Esophagus squamous epithelium (tissue), 5 donors: ENCODE measurements around the gene C2. TPM values are rescaled to one million over a fixed set of nuclear protein-coding genes. Genes with fewer than 3 reads are reported as not detected.

ENCODE experiments used
- DNase-seq: peaks from one replicate; lab custom pipeline; 2025; lab: John Stamatoyannopoulos, UW
- H3K27ac ChIP-seq, 4 donors: fragments of 200-600 bp; sonication (generic); one replicate each; pipeline ENCODE4 v1.5.1; 2016 to 2019; ENCODE audit warnings: mild to moderate bottlenecking in 1 of 4
- H3K27me3 ChIP-seq, 4 donors: fragments of 200-600 bp; sonication (generic); 1 replicate in 3 of 4; 2 replicates in 1 of 4; pipeline versions ENCODE4 v1.5.1 to v1.6.0; 2017 to 2021; ENCODE audit warnings: antibody characterized with exemption in 1 of 4
- H3K36me3 ChIP-seq, 3 donors: fragments of 200-600 bp; sonication (generic); one replicate each; pipeline ENCODE4 v1.5.1; 2016 to 2019
- H3K4me1 ChIP-seq, 3 donors: fragments of 200-600 bp; sonication (generic); one replicate each; pipeline ENCODE4 v1.5.1; 2017 to 2019
- H3K4me3 ChIP-seq, 4 donors: fragments of 200-600 bp; sonication (generic); 1 replicate in 3 of 4; 2 replicates in 1 of 4; pipeline ENCODE4 v1.5.1; 2016 to 2019; ENCODE audit warnings: mild to moderate bottlenecking in 2 of 4, moderate library complexity in 1 of 4
- H3K9me3 ChIP-seq, 3 donors: fragments of 200-600 bp; sonication (generic); one replicate each; pipeline ENCODE4 v1.5.1; 2016 to 2019
- POLR2A ChIP-seq, 4 donors: fragments of 450-650 bp; IDR thresholded peaks; one replicate each; pipeline ENCODE4 v1.6.1; 2017; ENCODE audit warnings: antibody characterized with exemption in 4 of 4, mild to moderate bottlenecking in 4 of 4, moderate library complexity in 3 of 4
- WGBS, 2 donors: methylation state at CpG; one replicate each; pipeline ENCODE4 v1.1.5; 2018; 5-methylcytosine and 5-hydroxymethylcytosine counted together
- intact Hi-C: fragments of 100-400 bp; cut with DNase I; formaldehyde crosslinking; loops from one replicate; pipeline ENCODE4 v1.15.0; 2022
- total RNA-seq, 4 donors: library from RNA; depleted of rRNA; stranded (reverse); fragments of >200 nt; gene quantifications; one replicate each; pipeline ENCODE4 v1.1.0, GENCODE V29; 2016
- TF ChIP-seq, protein P1 (sequence below), 6 experiments: fragments of 450-650 bp in 4 of 6; fragments of 200-600 bp in 2 of 6; sonication (generic) in 2 of 6; IDR thresholded peaks; one replicate each; pipeline ENCODE4 v1.5.1; 2016 to 2019; ENCODE audit warnings: antibody characterized with exemption in 6 of 6, mild to moderate bottlenecking in 4 of 6, moderate library complexity in 4 of 6
- donor health status: DM: yes; HTN: yes; CAD: no.

The C2 gene
- total RNA-seq, 4 donors from 2014 or later = 1.1 to 15.2 (median 6.4) TPM

DNA sequence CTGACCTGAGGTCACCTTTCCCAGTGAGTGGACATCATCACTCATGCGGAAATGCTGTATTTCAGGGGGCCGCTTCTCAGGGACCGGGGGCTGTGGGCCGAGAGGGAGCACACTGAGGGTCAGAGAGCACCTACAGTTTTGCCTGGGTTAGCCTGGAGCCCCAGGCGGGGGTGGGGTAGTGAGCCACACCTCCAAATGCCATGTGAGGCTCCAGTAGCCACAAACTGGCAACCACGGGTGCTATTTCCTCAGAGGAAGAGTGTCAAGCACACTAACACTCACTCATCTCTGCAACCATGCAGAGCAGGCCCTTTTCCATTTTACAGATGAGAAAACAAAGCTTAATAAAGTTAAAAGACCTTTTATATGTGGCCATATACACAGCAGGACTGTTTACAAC is 34.7 kb upstream of the C2 start:
- peaks cover 19 to 87% (median 34%) of the 10 kb centered on the region in 3 donors for H3K36me3 ChIP-seq

DNA sequence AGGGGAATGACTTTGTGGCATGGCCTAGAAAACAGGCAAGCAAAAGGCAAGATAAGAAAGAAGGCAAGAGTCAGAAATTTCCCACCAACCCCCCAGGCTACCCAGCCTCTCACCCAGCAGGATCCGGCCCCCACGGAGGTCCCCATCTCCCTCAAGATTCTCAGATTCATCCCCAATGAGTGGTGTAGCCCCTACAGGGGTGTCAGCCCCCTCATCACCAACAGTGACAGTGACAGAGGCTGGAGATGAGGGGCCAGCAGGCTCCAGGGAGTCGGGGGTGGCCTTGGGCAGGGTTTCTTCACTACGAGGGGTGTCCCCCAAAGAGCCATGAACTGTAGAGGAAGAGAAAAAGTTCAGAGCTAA is 31.0 kb upstream of the C2 start:
- TF ChIP-seq, protein P1, sequence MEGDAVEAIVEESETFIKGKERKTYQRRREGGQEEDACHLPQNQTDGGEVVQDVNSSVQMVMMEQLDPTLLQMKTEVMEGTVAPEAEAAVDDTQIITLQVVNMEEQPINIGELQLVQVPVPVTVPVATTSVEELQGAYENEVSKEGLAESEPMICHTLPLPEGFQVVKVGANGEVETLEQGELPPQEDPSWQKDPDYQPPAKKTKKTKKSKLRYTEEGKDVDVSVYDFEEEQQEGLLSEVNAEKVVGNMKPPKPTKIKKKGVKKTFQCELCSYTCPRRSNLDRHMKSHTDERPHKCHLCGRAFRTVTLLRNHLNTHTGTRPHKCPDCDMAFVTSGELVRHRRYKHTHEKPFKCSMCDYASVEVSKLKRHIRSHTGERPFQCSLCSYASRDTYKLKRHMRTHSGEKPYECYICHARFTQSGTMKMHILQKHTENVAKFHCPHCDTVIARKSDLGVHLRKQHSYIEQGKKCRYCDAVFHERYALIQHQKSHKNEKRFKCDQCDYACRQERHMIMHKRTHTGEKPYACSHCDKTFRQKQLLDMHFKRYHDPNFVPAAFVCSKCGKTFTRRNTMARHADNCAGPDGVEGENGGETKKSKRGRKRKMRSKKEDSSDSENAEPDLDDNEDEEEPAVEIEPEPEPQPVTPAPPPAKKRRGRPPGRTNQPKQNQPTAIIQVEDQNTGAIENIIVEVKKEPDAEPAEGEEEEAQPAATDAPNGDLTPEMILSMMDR (IDR thresholded peaks at IDR 0.05) = no peak
- no peak for TF ChIP-seq POLR2A (IDR thresholded peaks at IDR 0.05)
- peak overlapping the region; percentile 79 to 98 (median 96) for H3K4me3 ChIP-seq
- peak overlapping the region; percentile 81 to 98 (median 86) for H3K27ac ChIP-seq
- 44 to 67% methylated on average over 2 to 4 of the region's 4 CpGs for WGBS, 2 donors
- H3K9me3 ChIP-seq = no peaks in the 10 kb centered on the region
- intact Hi-C loops = no loop called here
- DNase-seq = no peak
- no peaks in the 10 kb centered on the region for H3K27me3 ChIP-seq
- peaks cover 4 to 50% (median 17%) of the 10 kb centered on the region in 3 donors for H3K36me3 ChIP-seq
- H3K4me1 ChIP-seq = peaks cover 20 to 46% (median 21%) of the 10 kb centered on the region in 3 donors

More for the DNA sequence above, 34.7 kb upstream of the C2 start:
- no peak overlapping the region for H3K4me3 ChIP-seq
- TF ChIP-seq, protein P1 (IDR thresholded peaks at IDR 0.05) = no peak
- no peak for TF ChIP-seq POLR2A (IDR thresholded peaks at IDR 0.05)
- H3K4me1 ChIP-seq = peaks cover 6 to 19% (median 7%) of the 10 kb centered on the region in 3 donors
- 44% methylated on average over 2 of the region's 6 CpGs; no CpG with 5 or more reads in 1 of the 2 donors for WGBS, 2 donors
- intact Hi-C loops = no loop called here
- H3K27ac ChIP-seq = no peak overlapping the region
- no peaks in the 10 kb centered on the region for H3K27me3 ChIP-seq
- no peaks in the 10 kb centered on the region for H3K9me3 ChIP-seq
- DNase-seq = no peak

DNA sequence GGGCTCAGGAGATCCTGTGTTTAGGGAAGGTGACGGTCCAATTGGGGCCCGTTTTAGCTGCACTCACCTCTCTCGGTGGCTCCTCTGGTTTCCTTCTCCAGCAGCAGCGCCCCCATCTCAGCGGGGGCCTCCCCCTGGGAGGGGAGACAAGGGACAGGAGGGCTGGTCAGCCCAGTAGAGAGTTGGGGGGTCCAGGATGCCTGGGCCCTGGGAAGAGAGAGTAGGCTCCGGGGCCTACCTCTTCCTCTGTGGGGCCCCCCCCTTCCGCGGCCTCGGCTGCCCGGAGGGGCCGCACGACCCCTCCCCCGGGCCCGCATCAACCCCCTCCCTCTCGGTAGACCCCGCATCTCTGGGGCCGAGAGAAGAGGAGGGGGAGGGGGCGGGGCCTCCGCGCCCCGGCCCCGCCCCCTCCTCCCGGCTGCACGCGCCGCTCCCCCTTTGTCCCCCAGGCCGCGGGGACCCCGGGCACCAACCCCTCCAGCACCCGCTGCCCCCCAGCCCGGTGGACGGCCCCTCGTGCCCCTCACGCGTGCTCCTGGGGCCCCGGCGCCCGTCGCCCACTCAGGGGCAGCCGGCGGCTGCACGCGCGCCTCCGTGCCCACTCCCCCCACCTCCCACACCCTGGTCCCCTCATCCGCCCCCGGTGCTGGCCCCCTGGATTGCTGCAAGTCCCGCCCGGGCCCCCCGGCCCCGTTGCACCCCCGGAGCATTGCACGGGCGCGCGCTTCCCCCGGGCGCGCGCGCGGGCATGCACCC is 30.5 kb upstream of the C2 start:
- H3K4me3 ChIP-seq = peak overlapping the region; percentile 79 to 98 (median 96)
- DNase-seq = no peak
- peak overlapping the region; percentile 81 to 98 (median 86) for H3K27ac ChIP-seq
- TF ChIP-seq POLR2A (IDR thresholded peaks at IDR 0.05) = no peak
- TF ChIP-seq, protein P1 (IDR thresholded peaks at IDR 0.05) = no peak
- peaks cover 4 to 44% (median 14%) of the 10 kb centered on the region in 3 donors for H3K36me3 ChIP-seq
- 3 to 6% methylated on average over 3 to 5 of the region's 62 CpGs for WGBS, 2 donors
- H3K4me1 ChIP-seq = peaks cover 20 to 48% (median 21%) of the 10 kb centered on the region in 3 donors
- intact Hi-C loops = no loop called here
- H3K9me3 ChIP-seq = no peaks in the 10 kb centered on the region
- no peaks in the 10 kb centered on the region for H3K27me3 ChIP-seq

DNA sequence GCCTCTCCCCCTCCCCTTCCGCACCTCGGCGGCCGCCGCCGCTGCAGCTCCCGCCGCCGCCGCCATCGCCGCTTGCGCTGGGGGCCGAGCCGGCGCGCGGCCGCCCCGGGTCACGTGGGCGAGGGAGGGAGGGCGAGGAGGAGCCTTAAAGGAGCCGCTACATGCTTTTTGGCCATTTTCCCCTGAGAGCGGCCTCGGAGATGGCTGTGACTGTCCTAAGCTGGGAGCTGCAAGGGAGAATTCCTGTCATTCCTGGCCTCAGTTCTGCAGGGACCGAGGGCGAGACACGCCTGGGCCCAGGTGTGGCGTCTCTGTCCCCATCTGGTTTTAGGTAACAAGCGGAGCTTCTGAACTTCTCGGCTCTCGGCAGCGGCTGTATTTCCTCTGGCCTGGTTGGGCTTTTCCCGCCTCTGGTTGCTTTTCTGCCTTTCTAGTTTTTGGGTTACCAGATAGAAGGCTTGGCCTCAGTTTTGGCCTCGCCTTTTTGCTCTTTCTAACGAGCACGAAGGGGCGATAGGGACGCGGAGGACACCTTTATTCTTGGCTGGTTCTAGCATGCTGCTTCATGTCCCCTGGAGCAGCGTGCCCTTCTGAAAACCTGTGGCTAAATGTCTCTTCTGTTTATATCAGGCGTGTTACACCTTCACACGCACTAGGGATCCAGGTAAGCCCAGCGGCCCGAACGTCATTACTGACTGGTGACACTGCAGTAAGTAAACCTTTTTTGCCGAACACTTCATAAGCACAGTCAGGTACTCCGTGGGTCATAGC is 29.7 kb upstream of the C2 start, which contains the start of gene EHMT2:
TSS of gene EHMT2 (minus strand) at position 87 of the 771 bp plus-strand sequence. CDS start at position 66, 21 bp downstream.
- WGBS, 2 donors = 0% methylated on average over 20 of the region's 49 CpGs
- H3K27ac ChIP-seq = peak within 1 kb of the TSS; percentile 81 to 98 (median 86)
- intact Hi-C loops = no loop called here
- H3K9me3 ChIP-seq = no peaks in the 10 kb centered on the region
- TF ChIP-seq, protein P1 (IDR thresholded peaks at IDR 0.05) = peak in 4 of 6 experiments; percentile 11 to 48 (median 35)
- TF ChIP-seq POLR2A (IDR thresholded peaks at IDR 0.05) = peak in 3 of 4 donors; percentile 17 to 67 (median 67)
- no peaks in the 10 kb centered on the region for H3K27me3 ChIP-seq
- H3K36me3 ChIP-seq = peaks cover 0 to 37% (median 6%) of the 10 kb centered on the region in 3 donors
- peak within 1 kb of the TSS; percentile 79 to 98 (median 96) for H3K4me3 ChIP-seq
- no peak for DNase-seq
- H3K4me1 ChIP-seq = peaks cover 25 to 55% (median 25%) of the 10 kb centered on the region in 3 donors
